Calu3 (cell line): ENCODE data around the gene GBF1. TPM values are rescaled to one million over a fixed set of nuclear protein-coding genes. Genes with fewer than 3 reads are reported as not detected.

Experiments used
- BruUV-seq: library from RNA; stranded (reverse); fragments of 400-500 nt; replicated peaks from 2 replicates; lab custom pipeline; 2021; lab: Mats Ljungman, UMichigan
- CTCF ChIA-PET: fragments of 300-600 bp; sonication (Branson Sonifier 250); formaldehyde crosslinking; loops from one replicate; lab custom pipeline; 2022; ENCODE audit warnings: antibody characterized with exemption; lab: Charles Lee
- DNase-seq: peaks from one replicate; pipeline ENCODE4 v3.0.0; 2022
- H3K27ac Mint-ChIP-seq: one replicate; pipeline ENCODE4 v1.8.0; 2022; ENCODE audit warnings: mixed read lengths; ENCODE audit not compliant: unreplicated experiment
- H3K27me3 Mint-ChIP-seq: one replicate; pipeline ENCODE4 v1.8.0; 2022; ENCODE audit warnings: mixed read lengths; ENCODE audit not compliant: unreplicated experiment
- H3K36me3 Mint-ChIP-seq: one replicate; pipeline ENCODE4 v1.8.0; 2022; ENCODE audit warnings: mild to moderate bottlenecking, moderate library complexity, mixed read lengths; ENCODE audit not compliant: insufficient read depth, unreplicated experiment
- H3K4me1 Mint-ChIP-seq: one replicate; pipeline ENCODE4 v1.8.0; 2022; ENCODE audit warnings: mild to moderate bottlenecking, low read depth, mixed read lengths; ENCODE audit not compliant: unreplicated experiment
- H3K4me3 Mint-ChIP-seq: one replicate; pipeline ENCODE4 v1.8.0; 2022; ENCODE audit warnings: mild to moderate bottlenecking, low read depth, moderate library complexity, mixed read lengths; ENCODE audit not compliant: unreplicated experiment
- H3K9me3 Mint-ChIP-seq: one replicate; pipeline ENCODE4 v1.8.0; 2022; ENCODE audit warnings: low read depth, mixed read lengths; ENCODE audit not compliant: unreplicated experiment
- intact Hi-C: fragments of 100-400 bp; cut with micrococcal nuclease; formaldehyde crosslinking; loops from one replicate; pipeline ENCODE4 v1.10.0; 2022; ENCODE audit not compliant: unreplicated experiment
- total RNA-seq: library from RNA; stranded (reverse); gene quantifications from 2 replicates; pipeline ENCODE4 v1.2.3, GENCODE V29; 2022
- TF ChIP-seq, protein P1 (sequence below): fragments of 200-600 bp; IDR thresholded peaks from one replicate; pipeline ENCODE4 v1.8.0; 2022; ENCODE audit warnings: antibody characterized with exemption; ENCODE audit not compliant: unreplicated experiment

The GBF1 gene
- total RNA-seq, 1 experiment from 2014 or later = 36.1 TPM

DNA sequence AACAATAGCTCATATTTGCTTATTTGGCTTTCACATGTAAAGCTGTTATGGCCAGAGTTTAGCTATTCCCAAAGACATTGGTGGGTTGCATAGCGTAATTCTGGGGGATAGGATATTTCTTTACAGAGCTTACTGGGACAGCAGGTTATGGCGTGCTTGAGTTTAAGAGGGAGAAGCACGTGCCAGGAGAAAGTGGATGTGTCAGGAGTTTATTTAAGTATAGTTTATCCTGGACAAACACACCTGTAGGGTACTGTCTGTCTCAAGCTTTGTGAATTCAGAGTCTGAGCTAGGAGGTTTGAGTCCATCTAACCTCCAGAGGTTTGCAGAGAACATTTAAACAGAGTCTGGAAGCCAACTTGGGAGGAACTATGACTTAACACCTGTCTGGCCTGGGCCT lies 21.3 kb downstream of the GBF1 start:
- Mint-ChIP-seq H3K27me3 (no peaks in the 10 kb centered on the region), H3K36me3 (no peaks in the 10 kb centered on the region), H3K27ac (no peak overlapping the region), H3K4me3 (no peak overlapping the region), H3K4me1 (peaks cover 15% of the 10 kb centered on the region), H3K9me3 (no peaks in the 10 kb centered on the region)
- TF ChIP-seq, protein P1, sequence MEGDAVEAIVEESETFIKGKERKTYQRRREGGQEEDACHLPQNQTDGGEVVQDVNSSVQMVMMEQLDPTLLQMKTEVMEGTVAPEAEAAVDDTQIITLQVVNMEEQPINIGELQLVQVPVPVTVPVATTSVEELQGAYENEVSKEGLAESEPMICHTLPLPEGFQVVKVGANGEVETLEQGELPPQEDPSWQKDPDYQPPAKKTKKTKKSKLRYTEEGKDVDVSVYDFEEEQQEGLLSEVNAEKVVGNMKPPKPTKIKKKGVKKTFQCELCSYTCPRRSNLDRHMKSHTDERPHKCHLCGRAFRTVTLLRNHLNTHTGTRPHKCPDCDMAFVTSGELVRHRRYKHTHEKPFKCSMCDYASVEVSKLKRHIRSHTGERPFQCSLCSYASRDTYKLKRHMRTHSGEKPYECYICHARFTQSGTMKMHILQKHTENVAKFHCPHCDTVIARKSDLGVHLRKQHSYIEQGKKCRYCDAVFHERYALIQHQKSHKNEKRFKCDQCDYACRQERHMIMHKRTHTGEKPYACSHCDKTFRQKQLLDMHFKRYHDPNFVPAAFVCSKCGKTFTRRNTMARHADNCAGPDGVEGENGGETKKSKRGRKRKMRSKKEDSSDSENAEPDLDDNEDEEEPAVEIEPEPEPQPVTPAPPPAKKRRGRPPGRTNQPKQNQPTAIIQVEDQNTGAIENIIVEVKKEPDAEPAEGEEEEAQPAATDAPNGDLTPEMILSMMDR = no peak
- BruUV-seq = no TSS peak
- DNase-seq = no peak
- intact Hi-C loops = no loop called here
- CTCF ChIA-PET = interaction anchor here (1.2 kb wide), 1 partner anchor 11 kb away, joined by 3 read pairs; no protein-coding TSS in a partner anchor

GRCh38 chr10:102267748-102268147 lies 22.4 kb downstream of the GBF1 start:
- Mint-ChIP-seq H3K4me3 (no peak overlapping the region), H3K36me3 (no peaks in the 10 kb centered on the region), H3K27ac (no peak overlapping the region), H3K9me3 (no peaks in the 10 kb centered on the region), H3K4me1 (peaks cover 15% of the 10 kb centered on the region), H3K27me3 (no peaks in the 10 kb centered on the region)
- CTCF ChIA-PET = no interaction called here
- TF ChIP-seq, protein P1 = no peak
- BruUV-seq = no TSS peak
- intact Hi-C loops = no loop called here
- DNase-seq = no peak

DNA sequence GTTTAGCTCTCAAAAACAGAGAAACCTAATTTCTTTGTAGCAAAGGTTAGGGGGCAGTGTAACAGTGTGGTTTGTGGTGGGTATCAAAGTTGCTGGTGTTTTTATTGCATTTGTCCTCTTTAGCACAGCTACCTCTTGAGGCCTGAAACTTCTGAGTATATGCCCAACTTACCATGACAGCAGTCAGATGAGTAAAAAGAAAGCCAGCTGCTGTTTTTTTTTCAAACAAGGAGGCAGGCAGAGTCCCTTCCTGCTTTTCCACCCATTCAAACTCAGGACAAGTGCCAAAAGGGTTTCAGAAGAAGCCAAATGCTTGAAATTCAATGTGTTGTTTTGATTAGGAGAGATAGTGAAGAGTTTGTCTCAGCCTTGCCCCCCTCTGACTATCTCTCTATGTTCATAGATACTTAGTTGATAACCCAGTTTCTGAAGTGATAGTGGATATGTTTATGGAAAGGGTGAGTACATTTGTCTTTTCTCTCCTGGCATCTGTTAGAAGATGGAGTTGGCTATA lies 23.1 kb downstream of the GBF1 start:
- Mint-ChIP-seq H3K4me3 (no peak overlapping the region), H3K4me1 (peaks cover 15% of the 10 kb centered on the region)

DNA sequence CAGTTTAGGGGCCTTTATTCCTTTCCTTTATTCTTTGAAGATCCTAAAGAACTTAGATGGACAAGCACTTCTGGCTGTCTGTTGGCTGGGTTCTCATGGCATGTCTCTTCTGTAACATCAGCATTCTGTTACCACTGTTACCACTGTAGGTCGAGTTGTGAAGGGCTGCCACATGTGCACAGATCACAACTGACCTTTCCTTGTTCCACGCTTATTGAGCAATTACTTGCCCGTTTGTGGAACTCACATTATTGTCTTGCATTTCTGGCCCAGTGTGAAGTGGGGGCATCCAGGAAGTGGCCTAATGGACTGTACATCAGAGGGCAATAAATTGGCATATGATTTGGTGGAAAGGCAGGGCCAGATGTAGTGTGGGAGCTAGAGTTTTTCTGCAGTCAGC lies 23.7 kb downstream of the GBF1 start:
- H3K4me3 Mint-ChIP-seq = no peak overlapping the region
- no TSS peak for BruUV-seq
- intact Hi-C loops = no loop called here

More for the DNA sequence above, 23.1 kb downstream of the GBF1 start:
- TF ChIP-seq, protein P1 = no peak
- DNase-seq = no peak
- intact Hi-C loops = no loop called here
- Mint-ChIP-seq H3K9me3 (no peaks in the 10 kb centered on the region), H3K36me3 (no peaks in the 10 kb centered on the region), H3K27me3 (no peaks in the 10 kb centered on the region), H3K27ac (no peak overlapping the region)
- CTCF ChIA-PET = no interaction called here
- no TSS peak for BruUV-seq

More for the DNA sequence above, 23.7 kb downstream of the GBF1 start:
- no peak for DNase-seq
- TF ChIP-seq, protein P1 = no peak
- Mint-ChIP-seq H3K27ac (no peak overlapping the region), H3K4me1 (peaks cover 15% of the 10 kb centered on the region), H3K9me3 (no peaks in the 10 kb centered on the region), H3K27me3 (no peaks in the 10 kb centered on the region), H3K36me3 (no peaks in the 10 kb centered on the region)
- CTCF ChIA-PET = no interaction called here
